HepG2 (cell line): ENCODE measurements around the gene TMEM139. TPM values are rescaled to one million over a fixed set of nuclear protein-coding genes. Genes with fewer than 3 reads are reported as not detected.

Source experiments
- ATAD3A ChIP-seq: sonication (generic); formaldehyde crosslinking; IDR thresholded peaks from 2 replicates; pipeline ENCODE4 v1.4.0; 2020; ENCODE audit warnings: missing genetic modification reagents
- CHCHD3 ChIP-seq: sonication (generic); formaldehyde crosslinking; IDR thresholded peaks from 2 replicates; pipeline ENCODE4 v1.8.0; 2022; ENCODE audit warnings: mild to moderate bottlenecking, missing genetic modification reagents, moderate library complexity
- KLF6 ChIP-seq: IDR thresholded peaks from 2 replicates; pipeline ENCODE4 v1.8.0; 2016; ENCODE audit warnings: missing biosample characterization, missing genetic modification reagents
- MED8 ChIP-seq: sonication (generic); formaldehyde crosslinking; IDR thresholded peaks from 2 replicates; pipeline ENCODE4 v1.8.1; 2023; ENCODE audit warnings: mild to moderate bottlenecking, missing genetic modification reagents; ENCODE audit not compliant: insufficient replicate concordance
- MEIS2 ChIP-seq: sonication (generic); formaldehyde crosslinking; IDR thresholded peaks from 2 replicates; pipeline ENCODE4 v1.9.0; 2021; ENCODE audit warnings: mild to moderate bottlenecking, missing genetic modification reagents
- MXD4 ChIP-seq: IDR thresholded peaks from 2 replicates; pipeline ENCODE4 v1.6.1; 2016; ENCODE audit warnings: mild to moderate bottlenecking, missing biosample characterization, missing genetic modification reagents
- NR2F1 ChIP-seq, 2 experiments: fragments of 450-650 bp in 1 of 2; formaldehyde crosslinking in 1 of 2; IDR thresholded peaks; 2 replicates each; pipeline versions ENCODE4 v1.5.0 to v1.6.1; 2016 to 2020; ENCODE audit warnings: mild to moderate bottlenecking in 1 of 2, missing compliant biosample characterization in 1 of 2, missing genetic modification reagents in 1 of 2, moderate library complexity in 1 of 2
- PLRG1 ChIP-seq: fragments of 450-650 bp; conservative IDR thresholded peaks from 2 replicates; pipeline ENCODE4 v1.6.1; 2016
- SOX6 ChIP-seq, 2 experiments: fragments of 450-650 bp in 1 of 2; sonication (generic) in 1 of 2; formaldehyde crosslinking in 1 of 2; IDR thresholded peaks; 2 replicates each; pipeline versions ENCODE4 v1.4.0 to v1.6.1; 2017 to 2020; ENCODE audit warnings: antibody characterized with exemption in 1 of 2, mild to moderate bottlenecking in 1 of 2, missing genetic modification reagents in 1 of 2
- TAF15 ChIP-seq: fragments of 200-400 bp; formaldehyde crosslinking; IDR thresholded peaks from one replicate; pipeline ENCODE4 v1.6.1; 2018; ENCODE audit warnings: mild to moderate bottlenecking, low read depth, low read length; ENCODE audit not compliant: poor library complexity, severe bottlenecking
- YEATS2 ChIP-seq: sonication (generic); formaldehyde crosslinking; IDR thresholded peaks from 2 replicates; pipeline ENCODE4 v1.4.0; 2020; ENCODE audit warnings: missing genetic modification reagents, borderline replicate concordance
- ZEB1 ChIP-seq: IDR thresholded peaks from 2 replicates; pipeline ENCODE4 v1.6.1; 2012; ENCODE audit warnings: mild to moderate bottlenecking, low read depth, inconsistent platforms; ENCODE audit not compliant: insufficient replicate concordance
- ZNF10 ChIP-seq: sonication (generic); formaldehyde crosslinking; IDR thresholded peaks from 2 replicates; pipeline ENCODE4 v1.4.0; 2020; ENCODE audit warnings: mild to moderate bottlenecking, low read depth, missing genetic modification reagents, borderline replicate concordance
- ZNF30 ChIP-seq: sonication (generic); formaldehyde crosslinking; IDR thresholded peaks from 2 replicates; pipeline ENCODE4 v1.5.0; 2020; ENCODE audit warnings: mild to moderate bottlenecking, missing genetic modification reagents
- ZNF335 ChIP-seq: sonication (generic); formaldehyde crosslinking; IDR thresholded peaks from 2 replicates; pipeline ENCODE4 v1.4.0; 2020; ENCODE audit warnings: missing genetic modification reagents
- ZNF615 ChIP-seq: sonication (generic); formaldehyde crosslinking; IDR thresholded peaks from 2 replicates; pipeline ENCODE4 v1.5.0; 2020; ENCODE audit warnings: mild to moderate bottlenecking, missing genetic modification reagents, borderline replicate concordance
- polyA plus RNA-seq, 8 experiments: library from polyadenylated mRNA; depleted of rRNA in 3 of 8; stranded (reverse) in 7 of 8; unstranded in 1 of 8; fragments of >200 nt; fragmentation: Illumina TruSeq in 4 of 8; extraction: Trizol in 4 of 8; gene quantifications; 2 replicates each; pipeline versions ENCODE4 v1.2.1 to v1.2.3, GENCODE V29; 2011 to 2016; ENCODE audit warnings: low read depth in 4 of 8, missing spikeins in 1 of 8, mixed read lengths in 1 of 8; ENCODE audit not compliant: insufficient read depth in 1 of 8
- total RNA-seq, 5 experiments: library from RNA; depleted of rRNA; stranded (reverse); fragments of >200 nt; fragmentation: Illumina TruSeq; extraction: Trizol; gene quantifications; 2 replicates each; pipeline ENCODE4 v1.2.3, GENCODE V29; 2016; ENCODE audit warnings: low read depth in 1 of 5
- TF ChIP-seq, protein P1 (sequence below): IDR thresholded peaks from 2 replicates; pipeline ENCODE4 v1.6.1; 2016; ENCODE audit warnings: missing compliant biosample characterization, missing genetic modification reagents, borderline replicate concordance
- TF ChIP-seq, protein P2 (sequence below): sonication (generic); formaldehyde crosslinking; IDR thresholded peaks from 2 replicates; pipeline ENCODE4 v1.9.0; 2022; ENCODE audit warnings: missing genetic modification reagents, mild to moderate bottlenecking, borderline replicate concordance
- TF ChIP-seq, protein P3 (sequence below): IDR thresholded peaks from 2 replicates; pipeline ENCODE4 v1.6.1; 2016
- TF ChIP-seq, protein P4 (sequence below): sonication (generic); formaldehyde crosslinking; IDR thresholded peaks from 2 replicates; pipeline ENCODE4 v1.4.0; 2020; ENCODE audit warnings: missing genetic modification reagents, low read depth, mild to moderate bottlenecking, borderline replicate concordance
- TF ChIP-seq, protein P5 (sequence below): sonication (generic); formaldehyde crosslinking; IDR thresholded peaks from 2 replicates; pipeline ENCODE4 v1.5.0; 2020; ENCODE audit warnings: missing genetic modification reagents
- TF ChIP-seq, protein P6 (sequence below): sonication (generic); formaldehyde crosslinking; IDR thresholded peaks from 2 replicates; pipeline ENCODE4 v1.4.0; 2020; ENCODE audit warnings: missing genetic modification reagents

Gene TMEM139
- total and polyA plus RNA-seq, 2 of the 13 experiments (the other 11 are each of a cell fraction or from before 2014, with no cell fraction given): 7.9 to 14.0 TPM

DNA sequence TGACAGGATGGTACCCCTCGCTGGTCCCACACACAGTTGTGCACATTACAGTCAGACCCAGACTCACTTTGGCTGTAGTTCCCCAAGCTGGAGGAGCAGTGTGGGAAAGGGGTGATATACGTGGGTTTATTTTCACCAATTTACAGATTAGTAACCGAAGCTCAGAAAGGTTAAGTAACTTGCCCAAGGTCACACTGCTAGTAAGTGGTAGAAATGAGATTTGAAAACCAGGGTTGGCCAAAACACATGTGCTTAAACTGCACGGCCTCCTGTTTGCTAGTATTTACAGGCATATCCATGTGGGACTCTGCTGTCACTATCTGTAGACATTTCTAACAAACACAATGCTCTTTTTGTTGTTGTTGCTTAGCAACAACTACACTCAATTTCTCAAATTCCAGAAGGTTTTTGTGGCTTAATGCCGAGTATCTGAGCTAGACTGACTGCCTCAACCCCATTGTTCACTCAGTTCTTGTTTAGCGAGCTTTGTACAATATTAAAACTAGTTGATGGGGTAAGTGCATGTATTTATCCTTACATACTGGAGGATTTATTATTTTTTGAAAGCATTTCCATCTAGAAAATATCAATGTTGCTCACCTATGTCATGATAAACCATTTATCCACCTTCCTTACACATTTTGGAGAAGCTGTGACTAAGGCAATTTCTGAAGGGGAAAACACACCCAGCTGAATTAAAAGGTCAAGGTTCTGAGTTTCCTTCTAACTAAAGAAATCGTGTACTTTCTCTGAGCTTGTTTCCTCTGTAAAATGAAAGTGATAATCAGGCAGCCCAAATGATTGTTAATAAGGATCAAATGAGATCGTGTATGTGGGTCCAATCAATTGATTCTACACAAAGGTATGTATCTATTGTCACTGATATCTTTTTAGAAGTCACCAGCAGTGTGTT, 5.3 kb upstream of the TMEM139 start (continued):
- TF ChIP-seq, protein P1, sequence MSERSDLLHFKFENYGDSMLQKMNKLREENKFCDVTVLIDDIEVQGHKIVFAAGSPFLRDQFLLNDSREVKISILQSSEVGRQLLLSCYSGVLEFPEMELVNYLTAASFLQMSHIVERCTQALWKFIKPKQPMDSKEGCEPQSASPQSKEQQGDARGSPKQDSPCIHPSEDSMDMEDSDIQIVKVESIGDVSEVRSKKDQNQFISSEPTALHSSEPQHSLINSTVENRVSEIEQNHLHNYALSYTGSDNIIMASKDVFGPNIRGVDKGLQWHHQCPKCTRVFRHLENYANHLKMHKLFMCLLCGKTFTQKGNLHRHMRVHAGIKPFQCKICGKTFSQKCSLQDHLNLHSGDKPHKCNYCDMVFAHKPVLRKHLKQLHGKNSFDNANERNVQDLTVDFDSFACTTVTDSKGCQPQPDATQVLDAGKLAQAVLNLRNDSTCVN: no peak
- TF ChIP-seq, protein P2, sequence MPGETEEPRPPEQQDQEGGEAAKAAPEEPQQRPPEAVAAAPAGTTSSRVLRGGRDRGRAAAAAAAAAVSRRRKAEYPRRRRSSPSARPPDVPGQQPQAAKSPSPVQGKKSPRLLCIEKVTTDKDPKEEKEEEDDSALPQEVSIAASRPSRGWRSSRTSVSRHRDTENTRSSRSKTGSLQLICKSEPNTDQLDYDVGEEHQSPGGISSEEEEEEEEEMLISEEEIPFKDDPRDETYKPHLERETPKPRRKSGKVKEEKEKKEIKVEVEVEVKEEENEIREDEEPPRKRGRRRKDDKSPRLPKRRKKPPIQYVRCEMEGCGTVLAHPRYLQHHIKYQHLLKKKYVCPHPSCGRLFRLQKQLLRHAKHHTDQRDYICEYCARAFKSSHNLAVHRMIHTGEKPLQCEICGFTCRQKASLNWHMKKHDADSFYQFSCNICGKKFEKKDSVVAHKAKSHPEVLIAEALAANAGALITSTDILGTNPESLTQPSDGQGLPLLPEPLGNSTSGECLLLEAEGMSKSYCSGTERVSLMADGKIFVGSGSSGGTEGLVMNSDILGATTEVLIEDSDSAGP (CRISPR knock-in tag): no peak
- no peak for TF ChIP-seq MEIS2 (CRISPR knock-in tag)
- peak; percentile 33; the same call in 1 of the 2 replicates for TF ChIP-seq MXD4 (CRISPR knock-in tag)
- TF ChIP-seq KLF6 (CRISPR knock-in tag): no peak
- no peak for TF ChIP-seq NR2F1 (CRISPR knock-in tag; IDR thresholded peaks at IDR 0.05)
- TF ChIP-seq SOX6 (IDR thresholded peaks at IDR 0.05): no peak
- TF ChIP-seq SOX6 (CRISPR knock-in tag; IDR thresholded peaks at IDR 0.05): 0 out of 2 replicates have a peak, but pooled peaks have one; percentile 13
- no peak for TF ChIP-seq TAF15
- TF ChIP-seq PLRG1: no peak
- TF ChIP-seq ATAD3A (CRISPR knock-in tag): no peak
- no peak for TF ChIP-seq YEATS2
- no peak for TF ChIP-seq ZNF615 (CRISPR knock-in tag)
- TF ChIP-seq ZNF335 (CRISPR knock-in tag): no peak
- TF ChIP-seq, protein P3, sequence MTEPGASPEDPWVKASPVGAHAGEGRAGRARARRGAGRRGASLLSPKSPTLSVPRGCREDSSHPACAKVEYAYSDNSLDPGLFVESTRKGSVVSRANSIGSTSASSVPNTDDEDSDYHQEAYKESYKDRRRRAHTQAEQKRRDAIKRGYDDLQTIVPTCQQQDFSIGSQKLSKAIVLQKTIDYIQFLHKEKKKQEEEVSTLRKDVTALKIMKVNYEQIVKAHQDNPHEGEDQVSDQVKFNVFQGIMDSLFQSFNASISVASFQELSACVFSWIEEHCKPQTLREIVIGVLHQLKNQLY (CRISPR knock-in tag): no peak
- no peak for TF ChIP-seq ZNF30 (CRISPR knock-in tag)
- TF ChIP-seq ZNF10 (CRISPR knock-in tag): no peak
- TF ChIP-seq MED8: no peak
- TF ChIP-seq, protein P4, sequence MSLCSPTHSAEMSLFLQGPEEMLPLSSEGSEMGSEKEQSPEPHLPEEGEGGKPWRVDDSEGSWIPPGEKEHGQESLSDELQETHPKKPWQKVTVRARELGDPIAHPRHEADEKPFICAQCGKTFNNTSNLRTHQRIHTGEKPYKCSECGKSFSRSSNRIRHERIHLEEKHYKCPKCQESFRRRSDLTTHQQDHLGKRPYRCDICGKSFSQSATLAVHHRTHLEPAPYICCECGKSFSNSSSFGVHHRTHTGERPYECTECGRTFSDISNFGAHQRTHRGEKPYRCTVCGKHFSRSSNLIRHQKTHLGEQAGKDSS (CRISPR knock-in tag): no peak
- TF ChIP-seq, protein P5, sequence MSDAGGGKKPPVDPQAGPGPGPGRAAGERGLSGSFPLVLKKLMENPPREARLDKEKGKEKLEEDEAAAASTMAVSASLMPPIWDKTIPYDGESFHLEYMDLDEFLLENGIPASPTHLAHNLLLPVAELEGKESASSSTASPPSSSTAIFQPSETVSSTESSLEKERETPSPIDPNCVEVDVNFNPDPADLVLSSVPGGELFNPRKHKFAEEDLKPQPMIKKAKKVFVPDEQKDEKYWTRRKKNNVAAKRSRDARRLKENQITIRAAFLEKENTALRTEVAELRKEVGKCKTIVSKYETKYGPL: no peak
- TF ChIP-seq CHCHD3: no peak
- TF ChIP-seq, protein P6, sequence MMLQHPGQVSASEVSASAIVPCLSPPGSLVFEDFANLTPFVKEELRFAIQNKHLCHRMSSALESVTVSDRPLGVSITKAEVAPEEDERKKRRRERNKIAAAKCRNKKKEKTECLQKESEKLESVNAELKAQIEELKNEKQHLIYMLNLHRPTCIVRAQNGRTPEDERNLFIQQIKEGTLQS (CRISPR knock-in tag): no peak
- TF ChIP-seq ZEB1: no peak
